Fibroblast of gingiva (primary cell): Measurements from ENCODE around the gene VPS41.

Source experiments
- DNase-seq: peaks from one replicate; pipeline ENCODE4 v3.0.0-alpha.2; 2011; ENCODE audit warnings: low read depth

Gene VPS41

DNA sequence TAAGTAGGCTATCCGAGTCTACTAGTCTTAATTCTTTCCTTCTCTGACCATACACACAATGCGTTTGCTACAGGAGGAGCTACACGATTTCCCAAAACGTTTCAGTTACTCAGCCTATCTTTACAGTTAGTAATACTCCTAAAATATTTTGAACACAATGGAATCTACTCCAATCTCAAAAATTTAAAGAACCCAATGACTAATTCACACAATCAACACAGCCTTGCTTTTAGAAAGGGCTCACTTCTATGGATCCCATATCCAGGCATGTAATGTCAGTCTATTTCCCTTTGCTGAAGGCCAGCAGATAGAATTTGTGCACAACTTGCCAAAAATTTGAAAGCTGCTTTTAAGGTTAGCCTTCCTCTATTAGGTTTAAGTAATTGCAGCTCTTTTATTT is 107.2 kb downstream of the VPS41 start:
- DNase-seq: no peak

- no peak for DNase-seq
Observed at GRCh38 chr7:38798552-38799267, 110.3 kb downstream of the VPS41 start.

DNA sequence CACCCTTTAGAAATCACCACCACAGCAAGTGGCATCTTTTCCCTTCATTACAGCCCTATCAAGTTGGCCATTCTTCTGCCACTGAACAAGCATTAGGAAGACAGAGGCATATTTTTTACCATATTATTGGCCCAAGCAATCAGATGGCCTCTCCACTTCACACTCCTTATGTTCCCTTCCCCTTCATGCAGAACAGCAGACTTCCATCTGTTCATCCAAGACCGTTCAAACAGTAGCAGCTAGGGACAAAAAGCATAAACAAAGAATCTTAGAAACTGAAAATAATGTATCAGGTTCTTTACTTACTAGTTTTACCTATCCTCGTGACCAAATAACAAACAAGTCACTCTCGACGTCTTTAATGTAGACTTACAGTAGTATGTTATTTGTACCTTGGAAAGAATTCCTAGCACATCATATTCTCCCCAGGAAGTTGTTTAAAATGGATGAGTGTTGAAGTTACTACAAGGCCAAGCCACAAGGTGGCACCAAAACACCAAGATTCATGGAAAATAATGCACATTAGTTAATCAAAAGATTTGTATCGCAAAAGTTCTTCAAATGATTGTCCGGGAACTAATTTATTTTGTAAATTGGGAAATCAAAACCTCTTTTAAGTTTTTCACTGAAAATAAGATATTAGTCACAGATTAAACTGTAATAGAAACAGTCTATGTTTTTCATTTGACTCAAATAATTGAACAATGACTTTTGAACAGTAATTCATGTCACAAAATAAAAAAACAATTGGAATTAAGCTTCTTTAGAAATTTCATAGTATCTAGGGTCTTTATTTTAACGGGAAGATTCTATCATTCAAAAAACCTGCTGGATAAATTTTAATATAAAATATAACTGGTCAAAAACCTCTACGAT is 112.1 kb downstream of the VPS41 start:
- peak; percentile 47 for DNase-seq

DNA sequence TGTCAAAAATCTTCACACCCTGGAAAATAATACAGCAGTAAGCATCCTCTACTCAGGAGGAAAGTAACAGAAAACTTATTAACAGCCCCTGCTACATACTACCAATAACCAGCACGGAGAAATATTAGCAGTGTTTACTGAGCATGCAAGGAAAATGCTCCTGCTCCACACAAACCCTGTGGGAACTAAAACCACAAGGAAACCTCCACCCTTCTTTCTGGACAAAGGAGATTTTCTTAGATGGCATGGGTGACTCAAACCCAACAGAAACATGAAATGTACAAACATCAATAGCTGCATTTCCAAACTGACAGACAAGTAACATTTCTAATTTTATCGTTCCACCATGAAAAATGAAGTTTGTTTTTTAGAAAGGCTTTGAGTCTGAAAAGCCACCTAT is 113.4 kb downstream of the VPS41 start:
- DNase-seq: no peak

- no peak for DNase-seq
Observed at GRCh38 chr7:38781991-38782390, 127.0 kb downstream of the VPS41 start.

- DNase-seq: no peak
Observed at GRCh38 chr7:38777609-38778008, 131.4 kb downstream of the VPS41 start.

GRCh38 chr7:38775506-38776175 is 133.3 kb downstream of the VPS41 start:
- no peak for DNase-seq

- no peak for DNase-seq
Observed at GRCh38 chr7:38773430-38773829, 135.6 kb downstream of the VPS41 start.

- DNase-seq: no peak
Observed at GRCh38 chr7:38760226-38760625, 148.8 kb downstream of the VPS41 start.

- no peak for DNase-seq
Observed at GRCh38 chr7:38759028-38759427, 150.0 kb downstream of the VPS41 start.

- no peak for DNase-seq
Observed at GRCh38 chr7:38757931-38758330, 151.1 kb downstream of the VPS41 start.

DNA sequence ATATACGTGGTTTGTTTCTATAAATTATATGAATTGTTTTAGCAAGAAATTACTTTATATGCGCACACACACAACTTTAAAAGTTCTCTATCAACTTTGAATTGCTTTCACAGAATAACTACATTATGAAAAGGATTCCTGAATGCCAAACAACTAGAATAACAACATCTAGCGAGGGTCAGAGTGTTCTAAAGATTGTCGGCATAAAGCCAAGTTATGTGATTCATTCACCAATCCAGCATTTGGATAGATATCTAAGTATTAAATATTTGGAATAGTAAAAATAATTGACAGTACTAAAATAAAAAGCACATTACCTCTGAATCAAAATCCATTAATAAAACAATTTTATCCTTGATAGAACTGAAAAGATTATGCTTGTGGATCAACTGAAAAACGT is 152.5 kb downstream of the VPS41 start:
- peak; percentile 6 for DNase-seq

GRCh38 chr7:38753347-38753746 is 155.6 kb downstream of the VPS41 start:
- no peak for DNase-seq

DNA sequence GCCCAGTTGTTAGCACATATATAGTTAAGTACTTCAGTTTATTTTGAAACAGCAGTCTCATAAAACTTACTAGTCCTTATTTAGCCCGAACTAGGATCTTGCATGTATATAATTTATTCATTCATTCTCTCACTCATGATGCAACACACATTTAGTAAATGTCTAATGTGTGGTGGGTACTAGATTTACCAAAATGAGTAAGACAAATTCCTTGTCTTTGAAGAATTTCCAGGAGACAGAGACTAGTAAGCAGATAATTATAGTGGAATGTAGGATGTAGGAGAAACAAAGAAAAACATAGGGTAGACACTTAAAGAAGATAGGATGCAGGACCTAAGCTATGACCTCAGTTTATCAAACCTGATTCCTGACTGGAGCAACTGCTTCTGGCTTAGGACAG is 157.6 kb downstream of the VPS41 start:
- DNase-seq: peak; percentile 35

GRCh38 chr7:38748056-38748610 is 160.9 kb downstream of the VPS41 start:
- DNase-seq: peak; percentile 57

- DNase-seq: no peak
Observed at GRCh38 chr7:38746438-38746837, 162.6 kb downstream of the VPS41 start.

DNA sequence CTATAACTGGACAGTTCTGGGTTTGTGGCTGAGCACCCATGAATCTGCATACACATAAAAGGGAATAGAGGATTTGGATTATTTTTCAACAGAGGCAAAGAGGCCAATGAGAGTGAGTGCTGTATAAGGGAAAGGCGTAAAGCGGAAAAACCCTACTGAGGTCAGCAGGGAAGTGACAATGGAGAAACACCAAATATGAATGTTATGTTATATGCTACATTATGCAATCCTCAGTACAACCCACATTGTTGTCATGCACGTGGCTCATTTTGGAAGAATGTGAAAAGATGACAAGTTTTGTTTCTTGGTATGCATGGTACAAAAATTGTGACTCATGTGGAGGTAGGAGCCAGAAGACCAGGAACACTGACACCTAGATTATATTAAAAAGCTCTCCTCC is 164.2 kb downstream of the VPS41 start:
- peak; percentile 57 for DNase-seq

DNA sequence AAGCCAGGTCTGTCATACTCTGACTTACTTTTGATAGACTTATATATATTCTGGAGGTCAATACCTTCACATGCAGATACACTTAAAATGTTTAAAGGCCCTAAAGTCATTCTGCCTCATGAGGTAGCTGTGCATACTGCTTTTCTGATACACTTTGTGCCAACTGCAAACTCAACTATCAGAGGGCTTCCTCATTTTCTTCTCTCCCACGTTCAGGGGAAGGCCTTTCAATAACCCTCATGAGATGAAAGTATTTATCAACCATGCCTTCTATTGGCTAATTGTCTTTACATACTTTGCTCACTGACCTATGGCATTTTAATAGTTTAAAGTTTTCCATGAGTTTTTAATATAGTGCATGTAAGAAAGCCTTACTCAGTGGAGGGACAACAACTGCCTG is 165.1 kb downstream of the VPS41 start:
- DNase-seq: no peak

- no peak for DNase-seq
Observed at GRCh38 chr7:38740041-38740440, 168.9 kb downstream of the VPS41 start.

DNA sequence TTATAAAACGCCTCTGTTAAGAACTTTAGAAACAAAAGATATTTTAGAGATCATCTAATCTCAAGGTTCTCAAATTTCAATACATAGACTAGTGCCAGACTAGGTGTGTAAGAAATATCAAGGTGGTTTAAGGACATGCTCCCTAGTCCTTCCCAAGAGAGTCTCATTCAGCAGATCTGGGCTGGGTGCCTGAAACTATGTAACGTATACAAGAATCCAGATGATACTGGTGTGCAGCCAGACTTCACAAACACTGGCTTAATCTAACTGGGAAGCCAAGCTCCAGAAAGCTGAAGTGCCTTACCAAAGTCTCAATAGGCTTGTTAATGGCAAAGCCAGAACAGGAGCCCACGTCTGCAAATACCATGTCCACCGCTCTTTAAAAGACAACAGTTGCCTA is 172.9 kb downstream of the VPS41 start:
- peak; percentile 29 for DNase-seq

GRCh38 chr7:38731215-38731614 is 177.8 kb downstream of the VPS41 start:
- peak; percentile 3 for DNase-seq

DNA sequence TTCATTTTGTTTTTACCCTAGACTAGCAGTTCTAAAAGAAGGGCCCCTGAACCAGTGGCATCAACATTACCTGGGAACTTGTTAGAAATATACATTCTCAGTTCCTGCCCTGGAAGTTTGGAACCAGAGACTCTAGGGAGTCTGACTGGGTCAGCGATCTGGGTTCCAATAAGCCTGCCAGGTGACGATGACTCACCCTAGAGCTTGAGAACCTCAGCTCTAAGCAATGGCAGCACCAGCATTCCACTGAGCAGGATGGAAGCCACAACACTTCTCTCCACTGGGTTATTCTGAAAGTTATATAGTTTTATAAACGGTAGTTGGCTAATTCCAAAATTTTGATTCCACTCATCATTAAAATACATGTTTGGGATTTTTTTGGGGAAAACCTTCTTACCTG is 180.8 kb downstream of the VPS41 start:
- DNase-seq: no peak
